ENCODE results near the gene LKAAEAR1.

GRCh38 chr20:64100566-64100888 is 16.3 kb upstream of the LKAAEAR1 start:
- TF ChIP-seq FOSL2 (IDR thresholded peaks at IDR 0.05), result no peak
- no peak for TF ChIP-seq FOSL2 (CRISPR knock-in tag; IDR thresholded peaks at IDR 0.05)
- no peak for TF ChIP-seq CTCF (IDR thresholded peaks at IDR 0.05)
- TF ChIP-seq EP300 (IDR thresholded peaks at IDR 0.05), result no peak

All from A549 (cell line).